ENCODE results near the gene SP140L.

The SP140L gene

DNA sequence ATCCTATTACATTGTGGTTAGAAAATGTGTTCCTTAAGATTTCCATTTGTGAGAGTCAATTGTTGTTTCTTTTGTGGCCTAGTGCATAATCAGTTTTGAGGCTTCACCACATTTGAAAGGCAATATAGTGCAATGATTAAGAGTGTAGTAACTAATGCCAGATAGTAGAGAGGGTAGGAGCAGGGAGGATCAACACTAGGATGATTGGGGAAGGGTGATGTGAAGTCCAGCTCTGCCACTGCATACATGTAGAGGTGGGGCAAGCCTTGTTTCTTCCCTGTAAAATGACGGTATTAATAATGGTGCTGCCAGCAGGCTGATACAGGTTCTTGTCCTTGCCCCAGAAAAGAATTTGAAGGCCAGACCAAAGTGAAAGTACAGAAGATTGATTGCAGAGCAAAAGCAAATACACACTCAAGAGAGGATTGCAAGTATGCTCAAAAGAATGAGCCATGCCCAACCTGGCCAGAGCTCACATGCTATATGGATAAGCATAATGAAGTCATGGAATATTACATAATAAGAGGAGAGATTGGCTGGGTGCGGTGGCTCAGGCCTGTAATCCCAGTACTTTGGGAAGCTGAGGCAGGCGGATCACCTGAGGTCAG is 97.0 kb downstream of the SP140L start:
- Histone ChIP-seq H3K4me3 (ENCODE audit: low read depth, low read length, poor library complexity, severe bottlenecking) (no peak overlapping the region), H3K27ac (ENCODE audit: low read depth, low read length, poor library complexity, severe bottlenecking) (no peak overlapping the region), H2AFZ (ENCODE audit: low read length) (no peak overlapping the region), H3K4me2 (ENCODE audit: low read length) (no peak overlapping the region), H3K9ac (ENCODE audit: low read length) (no peak overlapping the region), H3K36me3 (ENCODE audit: insufficient read depth, low read length) (peaks cover 40% of the 10 kb centered on the region), H3K4me1 (ENCODE audit: insufficient read depth, low read length, severe bottlenecking) (peaks cover 15% of the 10 kb centered on the region), H3K9me2 (ENCODE audit: low read depth, low read length) (no peaks in the 10 kb centered on the region), H3K9me3 (ENCODE audit: low read length) (peaks cover under 1% of the 10 kb centered on the region; the same call in 1 of the 2 replicates), H3F3A (ENCODE audit: insufficient read depth, low read length) (no peaks in the 10 kb centered on the region), H3K79me2 (ENCODE audit: insufficient read depth, low read length) (peaks cover 86% of the 10 kb centered on the region), H3K27me3 (ENCODE audit: insufficient read depth, low read length) (no peaks in the 10 kb centered on the region), H4K20me1 (ENCODE audit: insufficient read depth, low read length) (no peaks in the 10 kb centered on the region)
- no peak for TF ChIP-seq EZH2 (IDR thresholded peaks at IDR 0.05; ENCODE audit: borderline replicate concordance, low read length)
- TF ChIP-seq, protein P1, sequence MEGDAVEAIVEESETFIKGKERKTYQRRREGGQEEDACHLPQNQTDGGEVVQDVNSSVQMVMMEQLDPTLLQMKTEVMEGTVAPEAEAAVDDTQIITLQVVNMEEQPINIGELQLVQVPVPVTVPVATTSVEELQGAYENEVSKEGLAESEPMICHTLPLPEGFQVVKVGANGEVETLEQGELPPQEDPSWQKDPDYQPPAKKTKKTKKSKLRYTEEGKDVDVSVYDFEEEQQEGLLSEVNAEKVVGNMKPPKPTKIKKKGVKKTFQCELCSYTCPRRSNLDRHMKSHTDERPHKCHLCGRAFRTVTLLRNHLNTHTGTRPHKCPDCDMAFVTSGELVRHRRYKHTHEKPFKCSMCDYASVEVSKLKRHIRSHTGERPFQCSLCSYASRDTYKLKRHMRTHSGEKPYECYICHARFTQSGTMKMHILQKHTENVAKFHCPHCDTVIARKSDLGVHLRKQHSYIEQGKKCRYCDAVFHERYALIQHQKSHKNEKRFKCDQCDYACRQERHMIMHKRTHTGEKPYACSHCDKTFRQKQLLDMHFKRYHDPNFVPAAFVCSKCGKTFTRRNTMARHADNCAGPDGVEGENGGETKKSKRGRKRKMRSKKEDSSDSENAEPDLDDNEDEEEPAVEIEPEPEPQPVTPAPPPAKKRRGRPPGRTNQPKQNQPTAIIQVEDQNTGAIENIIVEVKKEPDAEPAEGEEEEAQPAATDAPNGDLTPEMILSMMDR (IDR thresholded peaks at IDR 0.05; ENCODE audit: low read length) = no peak

DNA sequence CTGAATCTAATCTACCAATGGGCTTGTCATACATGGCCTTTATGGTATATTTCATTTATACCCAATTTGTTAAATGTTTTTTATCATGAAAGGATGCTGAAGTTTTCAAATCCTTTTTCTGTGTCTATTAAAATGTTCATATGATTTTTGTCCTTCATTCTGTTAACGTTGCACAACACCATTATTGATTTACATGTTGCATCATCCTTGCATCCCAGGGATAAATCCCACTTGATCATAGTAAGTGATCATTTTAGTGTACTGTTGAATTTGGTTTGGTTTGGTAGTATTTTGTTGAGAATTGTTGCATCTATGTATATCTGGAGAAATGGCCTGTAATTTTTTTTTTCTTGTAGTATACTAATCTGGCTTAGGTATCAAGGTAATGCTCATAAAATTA is 98.4 kb downstream of the SP140L start:
- H3K27ac ChIP-seq (ENCODE audit: low read depth, low read length, poor library complexity, severe bottlenecking) = no peak overlapping the region
- no peaks in the 10 kb centered on the region for H3K27me3 ChIP-seq (ENCODE audit: insufficient read depth, low read length)
- TF ChIP-seq EZH2 (IDR thresholded peaks at IDR 0.05; ENCODE audit: borderline replicate concordance, low read length) = no peak
- TF ChIP-seq, protein P1 (IDR thresholded peaks at IDR 0.05; ENCODE audit: low read length) = no peak
- H3K9me3 ChIP-seq (ENCODE audit: low read length) = peaks cover 10% of the 10 kb centered on the region
- H3K4me2 ChIP-seq (ENCODE audit: low read length) = no peak overlapping the region
- H3K36me3 ChIP-seq (ENCODE audit: insufficient read depth, low read length) = peaks cover 52% of the 10 kb centered on the region
- no peak overlapping the region for H3K9ac ChIP-seq (ENCODE audit: low read length)
- no peaks in the 10 kb centered on the region for H3K9me2 ChIP-seq (ENCODE audit: low read depth, low read length)
- peaks cover 86% of the 10 kb centered on the region for H3K79me2 ChIP-seq (ENCODE audit: insufficient read depth, low read length)
- H3F3A ChIP-seq (ENCODE audit: insufficient read depth, low read length) = no peaks in the 10 kb centered on the region
- H2AFZ ChIP-seq (ENCODE audit: low read length) = no peak overlapping the region
- H4K20me1 ChIP-seq (ENCODE audit: insufficient read depth, low read length) = no peaks in the 10 kb centered on the region
- H3K4me1 ChIP-seq (ENCODE audit: insufficient read depth, low read length, severe bottlenecking) = peaks cover under 1% of the 10 kb centered on the region
- no peak overlapping the region for H3K4me3 ChIP-seq (ENCODE audit: low read depth, low read length, poor library complexity, severe bottlenecking)

DNA sequence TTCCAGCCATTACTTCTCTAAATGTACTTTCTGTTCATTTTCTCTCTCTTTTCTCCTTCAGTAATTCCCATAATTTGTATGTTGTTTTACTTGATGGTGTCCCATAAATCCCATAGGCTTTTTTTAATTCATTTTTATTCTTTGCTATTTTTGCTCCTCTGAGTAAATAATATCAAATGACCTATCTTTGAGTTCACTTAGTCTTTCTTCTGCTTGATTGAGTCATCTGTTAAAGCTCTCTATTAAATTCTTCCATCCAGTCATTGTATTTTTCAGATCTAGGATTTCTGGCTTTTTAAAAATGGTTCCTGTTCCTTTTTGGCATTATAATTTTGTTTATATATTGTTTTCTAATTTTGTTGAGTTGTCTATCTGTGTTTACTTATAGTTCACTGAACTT is 102.5 kb downstream of the SP140L start:
- H3K4me1 ChIP-seq (ENCODE audit: insufficient read depth, low read length, severe bottlenecking) = no peaks in the 10 kb centered on the region
- H3K36me3 ChIP-seq (ENCODE audit: insufficient read depth, low read length) = peaks cover 65% of the 10 kb centered on the region
- TF ChIP-seq, protein P1 (IDR thresholded peaks at IDR 0.05; ENCODE audit: low read length) = no peak
- no peak for TF ChIP-seq EZH2 (IDR thresholded peaks at IDR 0.05; ENCODE audit: borderline replicate concordance, low read length)
- no peaks in the 10 kb centered on the region for H3F3A ChIP-seq (ENCODE audit: insufficient read depth, low read length)
- no peak overlapping the region for H3K9ac ChIP-seq (ENCODE audit: low read length)
- no peak overlapping the region for H2AFZ ChIP-seq (ENCODE audit: low read length)
- peaks cover 78% of the 10 kb centered on the region for H3K79me2 ChIP-seq (ENCODE audit: insufficient read depth, low read length)
- no peak overlapping the region for H3K27ac ChIP-seq (ENCODE audit: low read depth, low read length, poor library complexity, severe bottlenecking)
- peaks cover 24% of the 10 kb centered on the region for H3K9me3 ChIP-seq (ENCODE audit: low read length)
- H3K27me3 ChIP-seq (ENCODE audit: insufficient read depth, low read length) = no peaks in the 10 kb centered on the region
- no peaks in the 10 kb centered on the region for H4K20me1 ChIP-seq (ENCODE audit: insufficient read depth, low read length)
- no peaks in the 10 kb centered on the region for H3K9me2 ChIP-seq (ENCODE audit: low read depth, low read length)
- no peak overlapping the region for H3K4me2 ChIP-seq (ENCODE audit: low read length)
- H3K4me3 ChIP-seq (ENCODE audit: low read depth, low read length, poor library complexity, severe bottlenecking) = no peak overlapping the region
